Stimulated activated CD8-positive, alpha-beta memory T cell treated with anti-CD3 and anti-CD28 coated beads, Interleukin-12 subunit alpha, Interleukin-12 subunit beta, amount 100 ng/mL, for 24 hours (primary cell): ENCODE data around the gene IBA57.

Experiments
- DNase-seq: peaks from one replicate; pipeline ENCODE4 v3.0.0-alpha.2; 2020; ENCODE audit errors: extremely low read depth

The IBA57 gene

DNA sequence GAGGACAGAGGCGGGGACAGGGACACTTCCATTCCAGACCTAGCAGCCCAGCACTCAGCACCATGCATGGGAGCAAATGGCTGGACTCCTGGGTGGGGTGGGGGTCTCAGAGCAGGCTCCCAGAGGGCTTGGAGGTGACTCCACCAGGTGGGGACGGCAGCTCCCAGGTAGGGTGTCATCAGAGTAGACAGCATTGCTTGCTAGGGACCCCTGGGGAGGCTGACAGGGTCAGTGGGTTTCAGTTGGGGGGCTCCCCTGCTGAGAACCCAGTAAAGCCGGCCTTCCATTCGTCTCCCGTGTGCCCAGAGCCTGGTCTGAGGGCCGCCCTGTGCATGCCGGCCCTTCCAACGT lies 20.6 kb upstream of the IBA57 start:
- DNase-seq: no peak

DNA sequence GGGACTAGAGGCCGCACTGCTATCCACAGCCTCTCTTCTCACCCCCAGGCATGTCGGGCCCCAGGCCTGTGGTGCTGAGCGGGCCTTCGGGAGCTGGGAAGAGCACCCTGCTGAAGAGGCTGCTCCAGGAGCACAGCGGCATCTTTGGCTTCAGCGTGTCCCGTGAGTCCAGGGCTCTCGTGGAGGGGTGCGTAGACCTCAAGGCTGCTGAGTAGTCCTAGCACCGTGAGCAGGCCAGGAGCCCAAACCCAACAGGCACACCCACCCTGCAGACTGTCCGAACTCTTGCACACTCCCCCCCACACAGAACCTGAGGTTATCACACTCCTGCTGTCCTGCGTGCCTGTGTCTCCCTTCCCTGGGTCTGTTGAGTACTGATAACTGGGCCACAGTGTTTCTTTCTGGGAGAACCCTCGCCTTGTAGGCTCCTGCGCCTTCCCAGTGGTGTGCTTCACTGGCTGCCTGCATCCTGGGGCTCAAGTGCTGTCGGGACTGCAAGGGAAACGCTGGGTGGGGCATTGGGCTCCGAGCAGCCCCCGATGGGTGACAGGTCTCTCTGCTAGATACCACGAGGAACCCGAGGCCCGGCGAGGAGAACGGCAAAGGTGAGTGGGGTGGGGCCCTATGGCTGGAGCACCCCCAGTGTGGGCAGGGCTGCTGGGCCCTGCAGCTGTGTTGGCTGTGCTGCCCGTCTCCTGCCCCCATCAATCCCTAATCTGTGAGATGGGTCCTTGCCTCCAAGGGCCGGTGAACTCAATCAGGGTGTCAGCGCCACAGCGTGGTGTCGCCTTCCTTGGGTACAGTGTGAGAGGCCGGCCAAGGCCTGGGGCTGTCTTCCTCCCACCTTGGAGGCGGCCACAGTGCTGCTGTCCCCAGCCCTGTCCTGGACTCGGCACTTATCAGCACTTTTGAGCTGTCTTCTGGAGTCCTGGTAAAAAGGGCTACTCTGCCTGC lies 19.9 kb upstream of the IBA57 start:
- no peak for DNase-seq

DNA sequence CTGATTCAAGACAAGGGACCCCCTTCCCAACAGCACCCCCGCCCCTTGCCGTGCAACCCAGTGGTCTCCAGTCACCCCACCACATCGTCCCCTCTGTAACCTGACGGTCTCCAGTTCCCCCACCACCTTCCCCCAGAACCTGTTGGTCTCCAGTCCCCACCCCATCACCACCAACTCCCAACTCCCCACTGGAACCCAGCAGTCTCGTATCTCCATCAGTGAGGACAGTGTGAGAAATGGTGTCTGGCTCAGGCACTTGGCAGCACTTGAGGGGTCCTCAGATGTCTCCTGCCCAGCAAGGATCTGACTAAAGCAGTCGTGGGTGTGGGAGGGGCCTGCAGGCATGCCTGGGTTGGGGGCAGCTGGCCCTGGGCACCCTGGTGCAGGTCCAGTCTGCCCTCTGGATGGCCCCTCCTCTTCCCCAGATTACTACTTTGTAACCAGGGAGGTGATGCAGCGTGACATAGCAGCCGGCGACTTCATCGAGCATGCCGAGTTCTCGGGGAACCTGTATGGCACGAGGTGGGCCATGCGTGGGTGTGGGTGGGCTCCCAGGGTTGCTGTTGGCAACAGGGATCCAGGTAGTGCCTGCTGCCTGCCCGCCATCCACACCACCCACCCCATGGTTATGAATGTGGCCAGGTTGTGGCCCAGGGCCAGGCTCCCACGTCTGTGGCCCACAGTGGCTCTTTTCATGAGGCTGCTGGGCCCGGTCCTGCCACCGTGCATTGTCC lies 19.0 kb upstream of the IBA57 start:
- DNase-seq: no peak

DNA sequence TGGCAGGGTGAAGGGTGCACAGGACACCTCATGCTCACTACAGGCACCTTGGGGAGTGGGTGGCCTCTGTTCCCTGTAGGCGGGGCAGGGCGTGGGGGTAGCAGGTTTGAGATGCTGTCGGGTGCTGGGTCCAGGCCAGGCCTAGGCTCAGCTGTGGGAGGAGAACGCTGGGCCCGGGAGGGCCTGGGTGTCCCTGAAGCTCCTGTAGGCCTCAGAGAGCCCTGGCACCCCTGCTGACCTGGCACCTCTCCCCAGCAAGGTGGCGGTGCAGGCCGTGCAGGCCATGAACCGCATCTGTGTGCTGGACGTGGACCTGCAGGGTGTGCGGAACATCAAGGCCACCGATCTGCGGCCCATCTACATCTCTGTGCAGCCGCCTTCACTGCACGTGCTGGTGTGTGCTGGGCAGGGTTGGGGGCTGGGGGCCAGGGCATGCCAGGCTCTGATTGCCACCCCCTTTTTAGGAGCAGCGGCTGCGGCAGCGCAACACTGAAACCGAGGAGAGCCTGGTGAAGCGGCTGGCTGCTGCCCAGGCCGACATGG lies 18.4 kb upstream of the IBA57 start:
- DNase-seq: no peak

DNA sequence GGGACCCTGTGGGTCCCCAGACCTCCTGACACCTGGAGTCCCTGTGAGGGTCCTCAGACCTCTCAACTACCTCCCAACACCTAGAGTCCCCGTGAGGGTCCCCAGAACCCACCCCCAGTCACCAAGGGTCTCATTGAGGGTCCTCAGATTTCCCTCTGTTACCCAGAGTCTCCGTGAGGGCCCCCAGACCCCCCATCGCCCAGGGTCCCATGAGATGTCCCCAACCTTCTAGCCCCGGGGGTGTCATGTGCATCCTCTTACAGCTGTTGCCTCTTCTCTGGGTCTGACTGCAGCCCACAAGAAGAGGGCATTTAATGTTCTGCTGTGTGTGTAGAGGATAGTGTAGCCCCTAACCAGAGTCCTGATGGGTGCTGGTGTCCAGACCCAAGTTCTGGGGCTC lies 17.8 kb upstream of the IBA57 start:
- no peak for DNase-seq

DNA sequence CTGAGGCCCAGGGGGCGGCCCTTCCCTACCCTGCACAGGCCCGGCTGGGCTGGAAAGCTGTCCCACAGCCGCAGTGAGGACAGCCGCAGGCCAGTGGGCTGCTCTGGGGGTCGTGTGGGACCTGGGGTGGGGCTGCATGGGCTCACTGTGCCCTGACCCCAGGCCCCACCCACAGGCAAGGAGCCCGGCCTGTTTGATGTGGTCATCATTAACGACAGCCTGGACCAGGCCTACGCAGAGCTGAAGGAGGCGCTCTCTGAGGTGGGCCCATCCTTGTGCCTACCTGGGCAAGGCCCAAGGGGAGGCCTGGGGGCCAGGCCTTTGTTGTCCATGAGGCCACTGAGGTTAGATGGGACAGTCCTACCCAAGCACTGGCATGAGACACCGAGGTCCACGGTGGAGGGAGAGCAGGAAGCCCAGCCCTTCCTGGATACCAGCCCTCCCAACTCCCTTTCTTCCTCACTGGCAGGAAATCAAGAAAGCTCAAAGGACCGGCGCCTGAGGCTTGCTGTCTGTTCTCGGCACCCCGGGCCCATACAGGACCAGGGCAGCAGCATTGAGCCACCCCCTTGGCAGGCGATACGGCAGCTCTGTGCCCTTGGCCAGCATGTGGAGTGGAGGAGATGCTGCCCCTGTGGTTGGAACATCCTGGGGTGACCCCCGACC lies 17.3 kb upstream of the IBA57 start:
- no peak for DNase-seq

DNA sequence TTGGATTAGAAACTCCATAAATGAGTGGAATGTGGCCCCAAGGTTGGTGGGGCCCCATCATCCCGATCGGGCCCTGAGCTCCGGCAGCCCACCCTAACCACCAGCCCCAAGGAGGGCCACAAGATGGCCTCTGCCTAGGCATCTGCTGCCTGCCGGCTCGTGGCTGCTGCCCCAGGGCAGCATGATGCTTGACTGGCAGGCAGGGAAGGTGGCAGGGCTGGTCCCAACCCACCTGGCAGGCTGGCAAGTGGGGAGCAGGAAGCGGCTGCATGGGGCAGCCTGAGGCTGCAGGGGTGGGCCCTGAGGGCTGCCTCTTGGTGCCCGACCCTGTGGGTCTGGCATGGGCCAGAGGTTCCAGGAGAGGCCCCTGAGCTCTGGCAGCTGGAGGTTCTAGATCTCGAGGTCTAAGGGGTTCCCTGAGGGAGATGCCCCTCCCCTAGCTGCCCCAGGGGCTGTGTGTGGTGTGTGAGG lies 16.6 kb upstream of the IBA57 start:
- no peak for DNase-seq

DNA sequence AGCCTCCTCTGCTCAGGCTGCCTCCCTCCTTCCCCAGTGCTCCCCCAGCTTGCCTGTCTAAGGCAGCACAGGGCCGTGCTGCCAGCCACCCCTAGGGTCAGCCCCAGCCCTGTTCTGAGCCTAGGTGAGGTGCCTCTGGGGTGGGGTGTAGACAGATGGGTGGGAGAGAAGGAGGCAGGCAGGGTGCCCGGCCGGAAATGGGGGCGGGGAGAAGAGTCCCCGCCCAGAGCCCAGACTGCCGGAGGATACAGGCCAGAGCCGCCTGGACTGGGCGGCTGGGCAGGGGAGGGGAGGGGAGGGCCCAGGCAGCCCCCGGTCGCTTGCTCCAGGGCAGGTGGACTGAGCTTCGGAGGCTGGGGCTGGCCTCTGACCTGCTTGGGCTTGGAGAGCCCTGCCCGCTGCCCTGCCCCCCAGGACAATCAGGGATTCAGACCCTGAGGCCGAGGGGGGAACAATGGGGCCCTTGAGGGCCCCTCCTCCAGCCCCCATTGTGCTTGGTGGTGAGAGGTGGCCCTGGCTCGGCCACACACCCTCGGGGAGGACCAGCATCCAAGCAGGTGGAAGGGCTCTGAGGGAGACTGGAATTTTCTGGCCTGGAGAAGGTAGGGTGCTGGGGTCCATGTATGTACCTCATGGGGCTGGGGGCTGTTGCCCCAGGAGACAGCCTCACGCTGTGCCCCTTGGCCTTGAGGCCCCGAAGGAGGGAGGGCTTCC lies 16.0 kb upstream of the IBA57 start, which contains the start of gene GJC2:
Gene GJC2, plus strand, starts transcription at position 525 of the 714 bp plus-strand sequence. CDS start 7,829 bp downstream, outside the sequence.
- no peak for DNase-seq

DNA sequence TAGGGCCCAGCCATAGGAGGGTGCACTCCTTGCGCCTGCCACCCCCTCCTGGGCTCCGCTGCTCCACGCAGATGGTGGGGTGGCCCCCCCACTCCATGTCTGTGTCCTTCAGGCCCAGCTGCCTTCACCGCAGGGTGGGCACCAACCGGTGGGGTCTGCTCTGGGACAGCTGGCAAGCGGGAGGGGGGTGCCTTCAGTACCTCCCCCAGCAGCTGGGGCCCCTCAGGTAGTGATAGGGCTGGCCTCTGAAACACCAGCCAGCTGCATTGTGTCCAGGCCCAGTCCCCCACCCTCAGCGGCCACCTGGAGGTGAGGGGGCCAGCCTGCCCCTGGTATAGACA lies 15.5 kb upstream of the IBA57 start:
- no peak for DNase-seq

DNA sequence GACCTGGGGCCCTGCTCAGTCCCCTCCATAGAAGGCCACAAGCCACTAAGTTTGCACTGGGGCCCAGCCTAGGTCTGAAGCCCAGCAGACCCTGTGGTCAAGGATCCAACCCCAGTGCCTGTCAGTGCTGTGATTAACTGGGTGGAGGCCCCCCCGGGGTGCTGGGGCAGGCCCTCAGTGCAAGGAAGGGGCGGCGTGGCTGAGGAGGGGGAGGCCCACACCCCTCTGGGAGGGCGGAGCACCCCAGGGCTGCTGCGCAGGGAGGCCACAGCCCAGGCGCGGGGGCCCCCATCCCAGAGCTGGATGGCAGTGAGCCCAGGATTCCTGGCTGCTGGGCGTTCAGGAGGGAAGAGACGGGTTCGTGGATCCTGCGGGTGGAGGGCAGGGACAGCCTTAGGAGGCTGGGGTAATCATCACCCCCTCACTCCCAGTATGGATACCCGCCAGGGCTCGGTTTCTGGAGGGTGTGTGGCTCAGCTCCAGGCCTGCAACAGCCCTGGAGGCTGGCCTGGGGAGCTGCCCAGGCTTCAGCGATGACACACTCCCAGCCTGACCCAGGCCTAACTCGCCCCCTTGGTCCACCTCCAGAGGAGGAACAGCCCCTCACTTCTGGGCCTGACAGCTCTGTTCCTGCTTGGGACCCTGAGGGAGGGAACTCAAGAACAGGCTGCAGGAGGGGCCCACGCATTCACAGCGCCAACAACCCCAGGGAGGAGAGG lies 15.0 kb upstream of the IBA57 start:
- DNase-seq: no peak

DNA sequence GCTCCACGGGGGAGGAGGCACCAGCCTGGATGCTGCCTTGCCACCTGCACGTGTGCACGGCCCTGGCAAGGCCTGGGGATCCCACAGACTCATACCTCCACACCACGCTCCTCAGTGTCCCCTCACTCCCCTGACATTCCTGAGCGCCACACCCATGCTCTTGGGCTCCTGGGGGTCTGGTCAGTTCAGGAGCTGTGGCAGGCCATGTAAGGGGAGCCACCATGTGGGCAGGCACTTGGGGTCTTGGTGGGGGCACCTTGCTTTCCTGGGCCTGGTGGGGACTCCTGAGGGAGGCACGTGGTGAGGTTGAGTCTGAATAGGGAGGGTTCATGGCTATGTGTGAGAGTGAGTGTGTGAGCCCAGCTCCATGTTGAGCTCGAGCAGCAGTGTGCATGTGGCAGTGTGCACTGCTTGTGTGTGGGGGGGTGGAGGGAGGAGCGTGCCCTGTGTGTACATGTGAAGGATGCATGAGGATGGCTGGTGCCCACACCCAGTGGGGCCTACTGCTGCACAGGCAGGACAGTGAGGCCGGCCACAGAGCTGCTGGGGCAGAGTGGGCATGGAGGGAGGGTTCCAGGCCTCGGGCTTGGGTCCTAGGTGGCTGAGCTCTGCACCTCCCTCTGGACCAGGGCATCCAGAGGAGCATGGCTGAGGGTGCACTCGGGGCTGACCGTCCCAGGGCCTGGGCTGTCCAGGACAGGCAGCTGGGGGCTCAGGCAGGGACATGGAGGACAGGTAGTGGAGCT lies 14.3 kb upstream of the IBA57 start:
- DNase-seq: no peak

DNA sequence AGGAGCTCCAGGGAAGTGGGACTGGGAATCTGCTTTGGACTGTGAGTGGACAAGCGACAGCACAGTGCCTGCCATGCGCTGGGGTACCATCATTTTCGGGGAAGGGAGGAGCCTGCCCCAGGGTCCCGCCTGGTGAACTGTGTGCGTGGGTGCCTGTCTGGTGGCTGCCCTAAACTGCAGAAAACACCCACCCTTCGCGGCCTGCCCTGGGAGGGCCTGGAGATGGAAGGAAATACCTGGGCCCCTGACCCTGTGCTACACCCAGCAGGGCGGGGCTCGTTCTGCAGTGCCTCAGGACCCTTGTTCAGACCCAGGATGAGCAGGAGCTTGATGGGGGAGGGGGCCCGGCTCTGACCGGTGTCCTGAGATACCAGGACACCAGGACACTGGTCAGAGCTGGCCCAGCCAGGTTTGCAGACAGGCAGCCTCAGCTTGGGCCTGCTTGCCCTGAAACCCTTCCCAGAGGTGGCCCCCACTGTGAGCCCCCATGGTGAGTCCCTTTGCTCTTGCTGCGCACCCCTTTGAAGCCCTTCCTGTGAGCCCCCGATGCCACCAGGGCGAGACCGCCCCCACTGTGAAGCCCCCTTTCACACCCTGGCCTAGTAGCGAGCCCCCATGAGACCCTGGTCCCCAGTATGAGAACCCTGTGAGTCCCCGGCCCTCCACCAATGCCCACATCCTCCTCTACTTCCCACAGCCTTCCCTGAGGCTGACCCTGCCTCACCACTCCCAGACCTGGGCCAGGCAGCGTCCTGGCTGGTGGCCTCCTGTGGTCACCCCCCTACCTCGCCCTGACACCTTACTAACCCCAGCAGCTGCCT lies 13.3 kb upstream of the IBA57 start:
- no peak for DNase-seq

DNA sequence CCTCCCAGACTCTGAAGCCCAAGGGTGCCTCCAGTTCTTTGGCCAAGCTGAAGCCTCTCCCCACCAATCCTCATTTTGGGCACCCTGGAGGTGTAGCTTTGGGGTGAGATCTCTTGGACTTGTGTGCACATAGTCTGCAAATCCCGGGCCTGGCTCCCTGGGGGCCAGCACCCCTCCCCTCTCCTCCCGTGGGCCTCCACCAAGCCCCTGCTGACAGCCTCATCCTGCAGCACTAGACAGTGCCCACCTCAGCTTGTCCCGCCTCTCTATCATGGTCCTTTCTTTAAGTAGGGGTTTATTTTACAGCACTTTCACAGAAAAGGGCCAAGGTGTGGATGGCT lies 12.7 kb upstream of the IBA57 start:
- no peak for DNase-seq

DNA sequence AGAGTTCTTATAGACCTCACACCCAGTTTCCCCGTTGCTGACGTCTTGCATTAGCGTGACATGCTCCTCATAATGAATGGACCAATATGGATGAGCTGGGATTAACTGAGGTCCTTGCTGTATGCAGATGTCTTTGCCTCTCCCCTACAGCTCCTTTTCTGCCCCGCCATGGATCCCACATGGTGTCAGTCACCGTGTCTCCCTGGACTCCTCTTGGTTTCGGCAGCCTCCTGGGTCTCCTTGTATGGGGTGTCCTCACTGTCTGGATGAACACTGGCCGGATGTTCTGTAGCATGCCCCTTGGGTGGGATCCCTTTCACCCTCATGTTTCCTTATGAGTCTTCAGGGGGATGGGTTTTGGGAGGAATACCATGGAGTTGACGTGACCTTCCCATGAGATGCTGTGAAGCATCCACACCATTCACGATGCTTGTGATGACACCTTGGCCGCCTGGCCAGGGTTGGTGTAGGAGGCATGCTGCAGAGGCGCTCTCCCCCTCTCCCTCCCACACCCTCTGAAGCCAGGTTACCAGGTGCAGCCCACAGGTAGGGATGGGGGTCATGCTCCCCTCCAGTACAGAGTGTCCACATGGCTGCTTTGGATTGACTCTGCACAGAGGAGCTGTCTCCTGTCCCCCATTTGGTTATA lies 11.5 kb upstream of the IBA57 start:
- no peak for DNase-seq

DNA sequence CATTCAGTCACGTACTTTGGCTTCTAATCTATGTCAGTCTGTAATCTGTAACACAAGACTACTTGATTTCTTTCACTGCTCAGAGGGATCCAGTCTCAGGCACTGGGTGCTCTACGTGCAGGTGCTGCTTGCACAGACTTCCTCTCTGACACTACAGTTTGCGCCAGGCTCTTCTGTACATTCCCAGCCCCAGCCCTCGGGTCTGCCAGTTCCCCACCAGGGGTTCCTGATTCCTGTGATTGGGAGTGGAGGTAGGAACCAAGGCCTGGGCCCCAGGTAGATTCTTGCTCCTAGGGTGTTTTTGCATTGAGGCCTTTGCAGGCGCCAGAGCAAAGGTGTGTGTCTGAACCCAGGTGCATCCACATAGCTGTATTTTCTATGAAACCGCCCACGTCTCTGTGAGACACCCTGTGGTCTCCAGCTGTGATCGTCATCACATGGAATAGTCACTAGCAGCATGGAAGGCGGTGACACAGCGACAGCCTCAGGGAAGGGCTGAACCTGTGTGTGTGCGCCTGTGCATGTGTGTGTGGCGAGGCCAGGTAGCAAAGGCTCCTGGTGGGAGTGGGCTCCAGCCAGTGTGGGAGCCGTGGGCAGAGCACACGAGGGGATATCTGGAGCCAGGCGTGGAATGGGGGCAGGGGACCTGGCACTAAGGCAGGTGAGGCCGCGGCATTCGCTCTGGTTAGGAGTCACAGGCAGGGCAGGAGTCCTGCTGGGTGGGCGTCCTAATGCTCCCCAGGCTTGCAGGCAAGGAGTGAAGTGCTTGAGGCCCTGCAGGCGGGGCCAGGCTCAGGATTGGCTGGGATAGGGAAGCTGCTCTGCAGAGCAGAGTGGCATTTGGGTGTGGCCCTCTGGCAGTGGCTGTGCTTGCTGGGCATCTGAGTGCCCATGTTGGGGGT lies 10.7 kb upstream of the IBA57 start:
- DNase-seq: no peak

DNA sequence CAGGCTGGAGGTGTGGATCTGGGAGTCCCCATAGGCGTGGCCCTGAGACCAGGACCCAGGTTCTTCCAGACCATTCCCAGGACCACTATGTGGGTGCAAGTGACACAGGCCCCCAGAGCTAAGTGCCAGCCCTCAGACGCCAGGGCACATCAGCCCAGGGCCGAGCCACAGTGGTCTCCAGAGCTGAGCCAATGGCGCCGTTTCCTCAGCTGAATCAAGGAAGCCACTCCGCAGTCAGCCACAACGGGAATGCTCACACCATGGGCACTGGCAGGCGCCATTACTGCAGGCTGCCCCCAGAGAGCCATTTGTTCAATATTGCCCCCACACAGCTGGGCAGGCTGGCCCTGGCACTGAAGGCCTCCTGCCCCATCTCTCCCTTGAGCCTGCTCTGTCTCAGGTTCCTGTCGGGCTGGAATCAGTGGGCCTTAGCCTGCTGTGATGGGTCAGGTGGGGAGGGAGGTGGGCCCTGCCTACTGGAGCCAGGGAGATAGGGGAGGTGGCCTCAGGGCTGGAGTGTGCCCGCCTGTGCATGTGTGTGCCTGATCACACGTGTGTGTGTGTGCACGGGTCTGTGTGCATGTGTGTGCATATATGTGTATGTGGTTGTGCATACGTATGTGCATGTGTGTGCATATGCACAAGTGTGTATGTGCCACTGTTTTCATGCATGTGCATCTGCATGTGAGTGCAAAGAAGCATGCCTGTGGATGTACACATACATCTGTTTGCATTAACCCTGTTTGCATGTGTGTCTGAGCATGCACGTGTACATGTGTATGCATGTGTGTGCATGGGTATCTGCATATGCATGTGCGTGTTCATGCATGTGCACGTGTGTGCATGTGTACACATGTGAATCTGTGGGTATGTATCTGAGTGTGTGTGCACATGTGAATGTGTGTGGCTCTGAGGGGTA lies 9.7 kb upstream of the IBA57 start:
- no peak for DNase-seq

DNA sequence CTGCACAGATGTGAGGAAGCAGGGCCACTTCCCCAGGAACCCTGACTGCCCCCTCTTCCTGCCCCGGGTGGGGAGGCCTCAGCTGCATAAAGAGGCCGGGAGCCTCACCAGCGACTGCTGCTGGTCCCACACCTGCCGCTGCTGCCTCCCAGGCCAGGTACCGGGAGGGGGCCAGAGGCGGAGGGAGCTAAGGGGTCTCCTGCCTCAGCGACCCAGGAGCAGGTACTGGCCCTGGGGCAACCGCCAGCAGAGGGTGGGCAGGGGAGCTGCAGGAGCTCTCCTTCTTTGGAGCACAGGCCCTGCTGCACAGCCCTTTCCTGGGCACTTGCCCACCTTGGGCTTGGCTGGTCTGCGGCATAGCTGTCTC lies 9.1 kb upstream of the IBA57 start:
- no peak for DNase-seq
